ENCODE measurements around the gene CCDC170. TPM values are rescaled to one million over a fixed set of nuclear protein-coding genes. Genes with fewer than 3 reads are reported as not detected.

CCDC170 gene
- total RNA-seq, 2 donors from 2014 or later, result 0.11 to 0.20 TPM

- Histone ChIP-seq H3K27ac (no peak overlapping the region), H3K9me3 (no peaks in the 10 kb centered on the region)
Measured at GRCh38 chr6:151483994-151484393, 9.8 kb upstream of the CCDC170 start.

GRCh38 chr6:151488226-151488625 lies 5.6 kb upstream of the CCDC170 start:
- no peaks in the 10 kb centered on the region for H3K27me3 ChIP-seq

More at GRCh38 chr6:151483994-151484393, 9.8 kb upstream of the CCDC170 start:
- TF ChIP-seq CTCF (IDR thresholded peaks at IDR 0.05), result no peak
- no peaks in the 10 kb centered on the region for H3K27me3 ChIP-seq
- H3K4me1 ChIP-seq, result no peaks in the 10 kb centered on the region
- no peaks in the 10 kb centered on the region for H3K36me3 ChIP-seq
- no peak for DNase-seq (ENCODE audit: low spot score)
- H3K4me3 ChIP-seq, result no peak overlapping the region

GRCh38 chr6:151490996-151491395 lies 2.8 kb upstream of the CCDC170 start:
- peaks cover 0 to 15% of the 10 kb centered on the region in 2 donors for H3K4me1 ChIP-seq
- no peak for TF ChIP-seq CTCF (IDR thresholded peaks at IDR 0.05)
- H3K27me3 ChIP-seq, result peaks cover 0 to 6% of the 10 kb centered on the region in 2 donors
- DNase-seq (ENCODE audit: low spot score), result no peak
- H3K4me3 ChIP-seq, result no peak overlapping the region
- H3K36me3 ChIP-seq, result no peaks in the 10 kb centered on the region
- no peaks in the 10 kb centered on the region for H3K9me3 ChIP-seq
- no peak overlapping the region for H3K27ac ChIP-seq

More at GRCh38 chr6:151488226-151488625, 5.6 kb upstream of the CCDC170 start:
- no peaks in the 10 kb centered on the region for H3K36me3 ChIP-seq
- TF ChIP-seq CTCF (IDR thresholded peaks at IDR 0.05), result no peak
- no peak overlapping the region for H3K4me3 ChIP-seq
- H3K4me1 ChIP-seq, result no peaks in the 10 kb centered on the region
- DNase-seq (ENCODE audit: low spot score), result no peak
- H3K27ac ChIP-seq, result no peak overlapping the region
- H3K9me3 ChIP-seq, result no peaks in the 10 kb centered on the region

DNA sequence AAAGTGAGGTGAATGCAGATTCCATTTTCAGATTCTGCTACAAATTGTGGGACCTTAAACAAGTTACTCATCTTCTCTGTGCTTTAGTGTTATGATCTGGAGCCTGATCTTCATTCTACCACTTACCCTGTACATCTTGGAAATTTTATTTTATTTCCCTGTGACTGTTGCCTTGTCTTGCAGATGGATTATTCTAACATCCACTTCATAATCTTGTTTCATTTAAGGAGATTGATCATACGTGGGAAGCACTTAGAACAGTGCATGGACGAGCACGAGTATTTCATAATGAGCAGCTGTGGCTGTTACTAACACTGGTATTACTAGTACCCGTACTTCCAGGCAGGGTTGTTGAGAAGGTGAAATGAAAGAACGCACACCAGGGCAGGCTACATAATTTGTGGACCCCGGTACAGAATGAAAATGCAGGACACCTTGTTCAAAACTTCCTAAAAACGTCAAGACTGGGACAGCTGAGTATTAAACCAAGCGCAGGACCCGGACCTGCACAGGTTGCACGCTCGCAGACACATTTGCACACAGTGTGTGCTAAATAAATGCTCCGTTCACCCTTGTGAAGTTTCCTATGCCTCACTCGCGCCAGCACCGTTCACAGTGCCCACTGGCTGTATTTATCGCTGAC lies 535 bp upstream of the CCDC170 start:
- H3K4me1 ChIP-seq, result peaks cover 0 to 15% of the 10 kb centered on the region in 2 donors
- H3K27ac ChIP-seq, result peak overlapping the region in 1 of 2 donors; percentile 63
- peak overlapping the region; percentile 56 to 67 for H3K4me3 ChIP-seq
- TF ChIP-seq CTCF (IDR thresholded peaks at IDR 0.05), result no peak
- no peaks in the 10 kb centered on the region for H3K36me3 ChIP-seq
- DNase-seq (ENCODE audit: low spot score), result no peak
- H3K9me3 ChIP-seq, result no peaks in the 10 kb centered on the region
- peaks cover 0 to 6% of the 10 kb centered on the region in 2 donors for H3K27me3 ChIP-seq

- no peak for TF ChIP-seq CTCF (IDR thresholded peaks at IDR 0.05)
- Histone ChIP-seq H3K27me3 (peaks cover 0 to 6% of the 10 kb centered on the region in 2 donors), H3K9me3 (no peaks in the 10 kb centered on the region), H3K27ac (peak overlapping the region; percentile 63 to 70), H3K36me3 (no peaks in the 10 kb centered on the region), H3K4me1 (peaks cover 0 to 15% of the 10 kb centered on the region in 2 donors), H3K4me3 (peak overlapping the region; percentile 56 to 67)
- no peak for DNase-seq (ENCODE audit: low spot score)
Measured at GRCh38 chr6:151494235-151494935, 568 bp downstream of the CCDC170 start.

Data from right atrium auricular region (tissue), 2 donors.